MM.1S (cell line): ENCODE results near the gene ADTRP.

Experiments
- DNase-seq: peaks from one replicate; pipeline ENCODE4 v3.0.0-alpha.2; 2015
- H2AFZ ChIP-seq: fragments of 300-600 bp; sonication (generic); 2 replicates; pipeline ENCODE4 v1.6.0; 2016; ENCODE audit warnings: antibody characterized with exemption, low read length
- H3F3A ChIP-seq: fragments of 300-600 bp; sonication (generic); 2 replicates; pipeline ENCODE4 v1.6.1; 2016; ENCODE audit warnings: mild to moderate bottlenecking, antibody characterized with exemption, low read length, moderate library complexity, mixed read lengths; ENCODE audit not compliant: insufficient read depth
- H3K27ac ChIP-seq: fragments of 300-600 bp; sonication (generic); 2 replicates; pipeline ENCODE4 v1.5.1; 2016; ENCODE audit warnings: mild to moderate bottlenecking, low read length
- H3K27me3 ChIP-seq: fragments of 300-600 bp; sonication (generic); replicated peaks from 2 replicates; pipeline ENCODE4 v1.6.0; 2016; ENCODE audit warnings: low read length; ENCODE audit not compliant: insufficient read depth
- H3K36me3 ChIP-seq: fragments of 300-600 bp; sonication (generic); replicated peaks from 2 replicates; pipeline ENCODE4 v1.6.1; 2016; ENCODE audit warnings: mild to moderate bottlenecking, low read length, mixed read lengths; ENCODE audit not compliant: insufficient read depth
- H3K4me1 ChIP-seq: fragments of 300-600 bp; sonication (generic); 2 replicates; pipeline ENCODE4 v1.6.1; 2016; ENCODE audit warnings: low read length, mixed read lengths
- H3K4me2 ChIP-seq: fragments of 300-600 bp; sonication (generic); 2 replicates; pipeline ENCODE4 v1.6.0; 2016; ENCODE audit warnings: low read depth, low read length
- H3K4me3 ChIP-seq: fragments of 300-600 bp; sonication (generic); 2 replicates; pipeline ENCODE4 v1.5.1; 2016; ENCODE audit warnings: low read length, mixed read lengths
- H3K79me2 ChIP-seq: fragments of 300-600 bp; sonication (generic); 2 replicates; pipeline ENCODE4 v1.6.1; 2016; ENCODE audit warnings: mixed run types, low read length, mixed read lengths
- H3K9ac ChIP-seq: fragments of 300-600 bp; sonication (generic); 2 replicates; pipeline ENCODE4 v1.6.1; 2016; ENCODE audit warnings: low read length, mixed read lengths
- H3K9me2 ChIP-seq: fragments of 300-600 bp; sonication (generic); replicated peaks from 2 replicates; pipeline ENCODE4 v1.6.1; 2016; ENCODE audit warnings: mild to moderate bottlenecking, low read length, mixed read lengths; ENCODE audit not compliant: insufficient read depth
- H3K9me3 ChIP-seq: fragments of 300-600 bp; sonication (generic); replicated peaks from 2 replicates; pipeline ENCODE4 v1.6.1; 2016; ENCODE audit warnings: mild to moderate bottlenecking, low read length, mixed read lengths; ENCODE audit not compliant: insufficient read depth
- H4K20me1 ChIP-seq: fragments of 300-600 bp; sonication (generic); 2 replicates; pipeline ENCODE4 v1.6.1; 2016; ENCODE audit warnings: mild to moderate bottlenecking, low read length, moderate library complexity, mixed read lengths; ENCODE audit not compliant: insufficient read depth
- EZH2 ChIP-seq: fragments of 300-600 bp; sonication (generic); optimal IDR thresholded peaks from 2 replicates; pipeline ENCODE3; 2017; ENCODE audit warnings: low read depth, mild to moderate bottlenecking, antibody characterized with exemption, low read length, mixed read lengths
- EZH2phosphoT487 ChIP-seq: fragments of 300-600 bp; sonication (generic); IDR thresholded peaks from 2 replicates; pipeline ENCODE4 v1.6.1; 2018; ENCODE audit warnings: antibody characterized with exemption, low read length
- TF ChIP-seq, protein P1 (sequence below): fragments of 300-600 bp; sonication (generic); IDR thresholded peaks from 2 replicates; pipeline ENCODE4 v1.5.1; 2016; ENCODE audit warnings: antibody characterized with exemption, low read length, mixed read lengths

Gene ADTRP

DNA sequence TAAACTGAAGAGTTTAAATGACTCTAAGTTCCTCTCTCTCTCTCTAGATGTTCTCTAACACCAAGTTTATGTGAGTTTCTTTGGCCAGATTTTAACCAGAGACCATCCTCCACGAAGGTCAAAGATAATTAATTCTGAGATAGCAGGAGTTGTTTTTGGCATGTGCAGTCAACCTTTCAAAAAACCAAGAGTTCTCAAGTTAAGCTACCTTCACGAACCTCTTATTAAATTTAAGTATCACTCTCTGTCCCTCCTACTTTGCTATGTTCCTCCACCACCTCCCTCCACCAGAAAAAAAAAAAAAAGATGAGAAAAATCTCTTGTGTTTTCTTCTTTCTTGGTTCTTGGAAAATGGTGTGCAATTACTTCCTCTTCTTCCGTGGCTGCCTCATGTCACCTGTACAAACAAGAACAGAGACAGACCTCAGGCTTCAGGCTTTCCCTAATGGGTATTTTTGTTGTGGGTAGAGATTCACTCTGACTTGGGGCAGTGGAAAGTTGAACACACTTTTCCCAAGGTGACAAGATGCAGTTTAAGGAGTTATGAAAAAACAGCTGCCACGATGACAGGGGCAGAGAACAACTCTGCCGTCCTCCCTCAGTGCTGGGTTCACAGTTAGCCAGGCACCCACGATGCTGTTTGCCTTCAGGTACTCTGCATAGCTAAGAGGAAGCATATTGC, 64.3 kb downstream of the ADTRP start:
- H3K4me1 ChIP-seq: peaks cover 18% of the 10 kb centered on the region
- H3K27ac ChIP-seq: peak overlapping the region; percentile 47; the same call in 1 of the 2 replicates
- no peaks in the 10 kb centered on the region for H3K9me3 ChIP-seq
- H3K79me2 ChIP-seq: no peaks in the 10 kb centered on the region
- no peaks in the 10 kb centered on the region for H4K20me1 ChIP-seq
- H3K36me3 ChIP-seq: no peaks in the 10 kb centered on the region; the same call in none of the 2 replicates
- H3F3A ChIP-seq: no peaks in the 10 kb centered on the region
- peak overlapping the region; percentile 31; the same call in 1 of the 2 replicates for H3K4me2 ChIP-seq
- no peak overlapping the region for H3K4me3 ChIP-seq
- peak overlapping the region; percentile 2; the same call in 1 of the 2 replicates for H2AFZ ChIP-seq
- H3K27me3 ChIP-seq: no peaks in the 10 kb centered on the region
- peak; percentile 17 for DNase-seq
- H3K9ac ChIP-seq: no peak overlapping the region
- TF ChIP-seq EZH2phosphoT487 (no peak), EZH2 (no peak)
- TF ChIP-seq, protein P1, sequence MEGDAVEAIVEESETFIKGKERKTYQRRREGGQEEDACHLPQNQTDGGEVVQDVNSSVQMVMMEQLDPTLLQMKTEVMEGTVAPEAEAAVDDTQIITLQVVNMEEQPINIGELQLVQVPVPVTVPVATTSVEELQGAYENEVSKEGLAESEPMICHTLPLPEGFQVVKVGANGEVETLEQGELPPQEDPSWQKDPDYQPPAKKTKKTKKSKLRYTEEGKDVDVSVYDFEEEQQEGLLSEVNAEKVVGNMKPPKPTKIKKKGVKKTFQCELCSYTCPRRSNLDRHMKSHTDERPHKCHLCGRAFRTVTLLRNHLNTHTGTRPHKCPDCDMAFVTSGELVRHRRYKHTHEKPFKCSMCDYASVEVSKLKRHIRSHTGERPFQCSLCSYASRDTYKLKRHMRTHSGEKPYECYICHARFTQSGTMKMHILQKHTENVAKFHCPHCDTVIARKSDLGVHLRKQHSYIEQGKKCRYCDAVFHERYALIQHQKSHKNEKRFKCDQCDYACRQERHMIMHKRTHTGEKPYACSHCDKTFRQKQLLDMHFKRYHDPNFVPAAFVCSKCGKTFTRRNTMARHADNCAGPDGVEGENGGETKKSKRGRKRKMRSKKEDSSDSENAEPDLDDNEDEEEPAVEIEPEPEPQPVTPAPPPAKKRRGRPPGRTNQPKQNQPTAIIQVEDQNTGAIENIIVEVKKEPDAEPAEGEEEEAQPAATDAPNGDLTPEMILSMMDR: no peak
- H3K9me2 ChIP-seq: no peaks in the 10 kb centered on the region

DNA sequence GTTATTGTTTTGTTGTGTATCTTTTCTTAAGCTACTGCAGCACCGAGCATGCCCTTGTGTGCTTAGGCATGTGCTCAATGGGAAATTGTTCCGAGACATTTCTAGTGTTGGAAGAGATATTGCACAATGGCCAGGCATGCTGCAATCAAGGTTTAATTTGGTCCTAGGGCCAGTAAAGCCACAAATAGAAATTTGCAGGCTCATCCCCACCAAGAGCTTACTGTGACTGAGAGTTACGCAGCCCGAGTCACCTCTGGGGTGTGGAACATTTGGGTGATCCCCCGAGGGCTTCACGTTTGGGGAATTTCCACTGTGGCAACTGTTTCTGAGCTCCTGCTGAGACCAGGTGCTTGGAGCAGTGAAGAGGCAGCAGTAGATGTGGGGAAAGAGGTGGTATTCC, 65.8 kb downstream of the ADTRP start:
- H3K36me3 ChIP-seq: no peaks in the 10 kb centered on the region; the same call in 1 of the 2 replicates
- no peak for DNase-seq
- no peaks in the 10 kb centered on the region for H3K9me2 ChIP-seq
- TF ChIP-seq EZH2 (no peak), EZH2phosphoT487 (no peak)
- TF ChIP-seq, protein P1: no peak
- H3K4me2 ChIP-seq: no peak overlapping the region
- H3K9ac ChIP-seq: no peak overlapping the region
- no peak overlapping the region for H3K27ac ChIP-seq
- H3K9me3 ChIP-seq: no peaks in the 10 kb centered on the region
- no peak overlapping the region for H3K4me3 ChIP-seq
- H3K27me3 ChIP-seq: no peaks in the 10 kb centered on the region
- H2AFZ ChIP-seq: no peak overlapping the region
- H4K20me1 ChIP-seq: no peaks in the 10 kb centered on the region
- H3F3A ChIP-seq: no peaks in the 10 kb centered on the region
- H3K79me2 ChIP-seq: no peaks in the 10 kb centered on the region
- peaks cover 18% of the 10 kb centered on the region for H3K4me1 ChIP-seq

DNA sequence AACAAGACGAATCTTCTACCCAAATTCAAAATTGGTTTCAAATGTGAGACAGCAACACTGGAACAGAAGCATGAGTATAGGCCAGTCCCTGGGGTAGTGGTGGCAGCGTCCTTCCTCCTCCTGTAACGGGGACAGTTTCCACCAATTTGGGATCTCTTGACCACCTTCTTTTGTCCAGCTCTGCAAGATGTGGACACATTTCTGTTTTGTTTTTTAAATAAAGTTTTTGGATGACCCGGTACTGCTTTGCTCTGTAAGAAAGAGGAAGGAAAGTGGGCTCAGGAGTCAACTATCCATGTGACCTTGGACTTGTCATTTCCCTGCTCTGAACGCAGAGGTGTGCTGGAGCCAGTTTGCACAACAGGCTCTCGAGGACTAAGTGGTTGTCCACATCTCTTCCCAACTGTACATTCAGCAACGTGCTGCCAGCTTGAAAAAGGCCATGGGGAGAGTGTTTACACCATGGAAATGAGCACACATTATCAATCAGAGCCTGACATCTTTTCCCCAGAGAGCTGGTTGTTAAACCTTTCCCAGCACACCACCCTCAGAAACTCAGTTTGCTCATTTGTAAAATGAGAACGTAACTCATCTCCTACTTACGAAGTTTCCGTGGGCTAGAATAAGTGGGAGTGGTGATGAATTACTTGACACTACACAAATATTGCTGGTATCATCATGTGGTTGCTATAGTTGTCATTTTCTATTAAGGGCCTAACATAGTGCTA, 66.5 kb downstream of the ADTRP start:
- Histone ChIP-seq H3K27ac (no peak overlapping the region), H3K4me3 (no peak overlapping the region), H3K79me2 (no peaks in the 10 kb centered on the region), H3K4me1 (peaks cover 18% of the 10 kb centered on the region), H3F3A (no peaks in the 10 kb centered on the region), H3K36me3 (no peaks in the 10 kb centered on the region; the same call in 1 of the 2 replicates), H4K20me1 (no peaks in the 10 kb centered on the region), H2AFZ (no peak overlapping the region), H3K9me2 (no peaks in the 10 kb centered on the region), H3K4me2 (no peak overlapping the region), H3K27me3 (no peaks in the 10 kb centered on the region), H3K9me3 (no peaks in the 10 kb centered on the region), H3K9ac (no peak overlapping the region)
- TF ChIP-seq, protein P1: no peak
- no peak for TF ChIP-seq EZH2phosphoT487
- TF ChIP-seq EZH2: no peak
- DNase-seq: no peak
